ENCODE data around the gene ZNF157.
"Not testable (repeated sequence)": the region's sequence is repeated elsewhere in the genome, so short reads cannot be mapped to it uniquely, and the experiment has no call there.

ZNF157 gene

DNA sequence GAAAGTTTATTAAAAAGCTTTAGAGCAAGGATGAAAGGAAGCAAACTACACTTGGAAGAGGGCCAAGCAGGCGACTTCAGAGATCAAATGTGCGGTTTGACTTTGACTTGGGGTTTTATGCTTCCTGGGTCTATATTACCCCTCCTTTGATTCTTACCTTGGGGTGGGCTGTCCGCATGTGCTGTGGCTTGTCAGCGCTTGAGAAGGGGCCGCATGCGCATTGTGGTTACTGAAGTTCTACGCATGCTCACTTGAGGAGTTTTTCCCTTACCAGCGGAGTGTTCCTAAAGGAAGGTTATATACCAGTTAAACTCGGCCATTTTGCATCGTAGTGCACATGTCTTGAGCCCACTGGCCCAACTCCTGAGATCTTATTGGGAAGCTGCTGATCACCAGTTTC lies 9.9 kb downstream of the ZNF157 start:
- no peak for ATAC-seq
- no peak for TF ChIP-seq ISL1 (CRISPR knock-in tag; IDR thresholded peaks at IDR 0.05)
- TF ChIP-seq ARNTL (CRISPR knock-in tag; IDR thresholded peaks at IDR 0.05; ENCODE audit: borderline replicate concordance, low read depth), result no peak
- TF ChIP-seq, protein P1, sequence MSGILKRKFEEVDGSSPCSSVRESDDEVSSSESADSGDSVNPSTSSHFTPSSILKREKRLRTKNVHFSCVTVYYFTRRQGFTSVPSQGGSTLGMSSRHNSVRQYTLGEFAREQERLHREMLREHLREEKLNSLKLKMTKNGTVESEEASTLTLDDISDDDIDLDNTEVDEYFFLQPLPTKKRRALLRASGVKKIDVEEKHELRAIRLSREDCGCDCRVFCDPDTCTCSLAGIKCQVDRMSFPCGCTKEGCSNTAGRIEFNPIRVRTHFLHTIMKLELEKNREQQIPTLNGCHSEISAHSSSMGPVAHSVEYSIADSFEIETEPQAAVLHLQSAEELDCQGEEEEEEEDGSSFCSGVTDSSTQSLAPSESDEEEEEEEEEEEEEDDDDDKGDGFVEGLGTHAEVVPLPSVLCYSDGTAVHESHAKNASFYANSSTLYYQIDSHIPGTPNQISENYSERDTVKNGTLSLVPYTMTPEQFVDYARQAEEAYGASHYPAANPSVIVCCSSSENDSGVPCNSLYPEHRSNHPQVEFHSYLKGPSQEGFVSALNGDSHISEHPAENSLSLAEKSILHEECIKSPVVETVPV (CRISPR knock-in tag; IDR thresholded peaks at IDR 0.05), result no peak
- TF ChIP-seq, protein P2, sequence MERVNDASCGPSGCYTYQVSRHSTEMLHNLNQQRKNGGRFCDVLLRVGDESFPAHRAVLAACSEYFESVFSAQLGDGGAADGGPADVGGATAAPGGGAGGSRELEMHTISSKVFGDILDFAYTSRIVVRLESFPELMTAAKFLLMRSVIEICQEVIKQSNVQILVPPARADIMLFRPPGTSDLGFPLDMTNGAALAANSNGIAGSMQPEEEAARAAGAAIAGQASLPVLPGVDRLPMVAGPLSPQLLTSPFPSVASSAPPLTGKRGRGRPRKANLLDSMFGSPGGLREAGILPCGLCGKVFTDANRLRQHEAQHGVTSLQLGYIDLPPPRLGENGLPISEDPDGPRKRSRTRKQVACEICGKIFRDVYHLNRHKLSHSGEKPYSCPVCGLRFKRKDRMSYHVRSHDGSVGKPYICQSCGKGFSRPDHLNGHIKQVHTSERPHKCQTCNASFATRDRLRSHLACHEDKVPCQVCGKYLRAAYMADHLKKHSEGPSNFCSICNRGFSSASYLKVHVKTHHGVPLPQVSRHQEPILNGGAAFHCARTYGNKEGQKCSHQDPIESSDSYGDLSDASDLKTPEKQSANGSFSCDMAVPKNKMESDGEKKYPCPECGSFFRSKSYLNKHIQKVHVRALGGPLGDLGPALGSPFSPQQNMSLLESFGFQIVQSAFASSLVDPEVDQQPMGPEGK (CRISPR knock-in tag; IDR thresholded peaks at IDR 0.05; ENCODE audit: borderline replicate concordance), result no peak
- no peak for TF ChIP-seq CSDC2 (CRISPR knock-in tag; IDR thresholded peaks at IDR 0.05)

DNA sequence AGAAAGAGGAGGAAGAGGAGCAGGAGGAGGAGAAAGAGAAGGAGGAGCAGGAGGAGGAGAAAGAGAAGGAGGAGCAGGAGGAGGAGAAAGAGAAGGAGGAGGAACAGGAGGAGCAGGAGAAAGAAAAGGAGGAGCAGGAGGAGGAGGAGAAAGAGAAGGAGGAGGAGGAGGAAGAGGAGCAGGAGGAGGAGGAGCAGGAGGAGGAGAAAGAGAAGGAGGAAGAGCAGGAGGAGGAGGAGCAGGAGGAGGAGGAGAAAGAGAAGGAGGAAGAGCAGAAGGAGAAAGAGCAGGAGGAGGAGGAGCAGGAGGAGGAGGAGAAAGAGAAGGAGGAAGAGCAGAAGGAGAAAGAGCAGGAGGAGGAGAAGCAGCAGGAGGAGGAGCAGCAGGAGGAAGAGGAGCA lies 10.5 kb downstream of the ZNF157 start:
- ATAC-seq, result not testable (repeated sequence)

DNA sequence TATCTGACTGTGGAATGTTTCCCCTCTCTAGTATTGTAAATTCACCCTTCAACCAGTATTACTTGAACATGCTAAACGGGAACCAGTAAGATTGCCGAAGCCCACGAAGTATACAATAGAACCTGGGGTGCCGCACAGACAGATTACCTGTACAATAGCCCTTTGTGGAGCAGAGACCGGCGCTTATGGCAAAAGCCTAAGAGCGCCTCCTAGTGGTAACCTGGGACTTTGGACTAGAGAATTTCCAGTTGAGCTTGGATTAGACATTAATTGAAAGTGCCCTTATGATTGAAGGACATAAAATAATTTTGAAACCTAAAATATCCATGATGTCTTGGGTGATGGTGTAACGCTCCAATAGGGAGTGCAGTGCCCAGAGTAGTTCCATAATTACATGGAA lies 14.1 kb downstream of the ZNF157 start:
- no peak for TF ChIP-seq SNAI2 (CRISPR knock-in tag; IDR thresholded peaks at IDR 0.05)
- TF ChIP-seq OSR1 (CRISPR knock-in tag; IDR thresholded peaks at IDR 0.05), result no peak
- TF ChIP-seq ZFP30 (CRISPR knock-in tag; IDR thresholded peaks at IDR 0.05), result no peak
- no peak for TF ChIP-seq TOX (CRISPR knock-in tag; IDR thresholded peaks at IDR 0.05; ENCODE audit: borderline replicate concordance)
- no peak for TF ChIP-seq GLIS3 (CRISPR knock-in tag; IDR thresholded peaks at IDR 0.05)
- TF ChIP-seq ESRRG (CRISPR knock-in tag; IDR thresholded peaks at IDR 0.05), result no peak
- TF ChIP-seq ARNTL (CRISPR knock-in tag; IDR thresholded peaks at IDR 0.05; ENCODE audit: borderline replicate concordance, low read depth), result no peak
- TF ChIP-seq ZNF70 (CRISPR knock-in tag; IDR thresholded peaks at IDR 0.05), result no peak
- TF ChIP-seq BACH2 (CRISPR knock-in tag; IDR thresholded peaks at IDR 0.05; ENCODE audit: borderline replicate concordance), result no peak
- no peak for TF ChIP-seq PPARA (CRISPR knock-in tag; IDR thresholded peaks at IDR 0.05; ENCODE audit: borderline replicate concordance)
- TF ChIP-seq ZNF8 (CRISPR knock-in tag; IDR thresholded peaks at IDR 0.05), result no peak
- TF ChIP-seq, protein P3, sequence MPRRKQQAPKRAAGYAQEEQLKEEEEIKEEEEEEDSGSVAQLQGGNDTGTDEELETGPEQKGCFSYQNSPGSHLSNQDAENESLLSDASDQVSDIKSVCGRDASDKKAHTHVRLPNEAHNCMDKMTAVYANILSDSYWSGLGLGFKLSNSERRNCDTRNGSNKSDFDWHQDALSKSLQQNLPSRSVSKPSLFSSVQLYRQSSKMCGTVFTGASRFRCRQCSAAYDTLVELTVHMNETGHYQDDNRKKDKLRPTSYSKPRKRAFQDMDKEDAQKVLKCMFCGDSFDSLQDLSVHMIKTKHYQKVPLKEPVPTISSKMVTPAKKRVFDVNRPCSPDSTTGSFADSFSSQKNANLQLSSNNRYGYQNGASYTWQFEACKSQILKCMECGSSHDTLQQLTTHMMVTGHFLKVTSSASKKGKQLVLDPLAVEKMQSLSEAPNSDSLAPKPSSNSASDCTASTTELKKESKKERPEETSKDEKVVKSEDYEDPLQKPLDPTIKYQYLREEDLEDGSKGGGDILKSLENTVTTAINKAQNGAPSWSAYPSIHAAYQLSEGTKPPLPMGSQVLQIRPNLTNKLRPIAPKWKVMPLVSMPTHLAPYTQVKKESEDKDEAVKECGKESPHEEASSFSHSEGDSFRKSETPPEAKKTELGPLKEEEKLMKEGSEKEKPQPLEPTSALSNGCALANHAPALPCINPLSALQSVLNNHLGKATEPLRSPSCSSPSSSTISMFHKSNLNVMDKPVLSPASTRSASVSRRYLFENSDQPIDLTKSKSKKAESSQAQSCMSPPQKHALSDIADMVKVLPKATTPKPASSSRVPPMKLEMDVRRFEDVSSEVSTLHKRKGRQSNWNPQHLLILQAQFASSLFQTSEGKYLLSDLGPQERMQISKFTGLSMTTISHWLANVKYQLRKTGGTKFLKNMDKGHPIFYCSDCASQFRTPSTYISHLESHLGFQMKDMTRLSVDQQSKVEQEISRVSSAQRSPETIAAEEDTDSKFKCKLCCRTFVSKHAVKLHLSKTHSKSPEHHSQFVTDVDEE (CRISPR knock-in tag; IDR thresholded peaks at IDR 0.05), result no peak
- TF ChIP-seq ZFP3 (CRISPR knock-in tag; IDR thresholded peaks at IDR 0.05), result no peak
- TF ChIP-seq, protein P4, sequence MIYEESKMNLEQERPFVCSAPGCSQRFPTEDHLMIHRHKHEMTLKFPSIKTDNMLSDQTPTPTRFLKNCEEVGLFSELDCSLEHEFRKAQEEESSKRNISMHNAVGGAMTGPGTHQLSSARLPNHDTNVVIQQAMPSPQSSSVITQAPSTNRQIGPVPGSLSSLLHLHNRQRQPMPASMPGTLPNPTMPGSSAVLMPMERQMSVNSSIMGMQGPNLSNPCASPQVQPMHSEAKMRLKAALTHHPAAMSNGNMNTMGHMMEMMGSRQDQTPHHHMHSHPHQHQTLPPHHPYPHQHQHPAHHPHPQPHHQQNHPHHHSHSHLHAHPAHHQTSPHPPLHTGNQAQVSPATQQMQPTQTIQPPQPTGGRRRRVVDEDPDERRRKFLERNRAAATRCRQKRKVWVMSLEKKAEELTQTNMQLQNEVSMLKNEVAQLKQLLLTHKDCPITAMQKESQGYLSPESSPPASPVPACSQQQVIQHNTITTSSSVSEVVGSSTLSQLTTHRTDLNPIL (CRISPR knock-in tag; IDR thresholded peaks at IDR 0.05; ENCODE audit: low read depth), result no peak
- no peak for TF ChIP-seq CSDC2 (CRISPR knock-in tag; IDR thresholded peaks at IDR 0.05)
- TF ChIP-seq ISL1 (CRISPR knock-in tag; IDR thresholded peaks at IDR 0.05), result no peak
- no peak for TF ChIP-seq TCF4 (CRISPR knock-in tag; IDR thresholded peaks at IDR 0.05; ENCODE audit: borderline replicate concordance)
- TF ChIP-seq, protein P2 (CRISPR knock-in tag; IDR thresholded peaks at IDR 0.05; ENCODE audit: borderline replicate concordance), result no peak
- TF ChIP-seq RARB (CRISPR knock-in tag; IDR thresholded peaks at IDR 0.05), result no peak
- TF ChIP-seq ZNF565 (CRISPR knock-in tag; conservative IDR thresholded peaks at IDR 0.05; ENCODE audit: low read depth), result no peak
- ATAC-seq, result peak; percentile 88
